ENCODE results near the gene GALNT2. TPM values are rescaled to one million over a fixed set of nuclear protein-coding genes. Genes with fewer than 3 reads are reported as not detected.

The GALNT2 gene
- total RNA-seq, 1 experiment from 2014 or later, result 152 TPM

GRCh38 chr1:230171356-230172015, 104.4 kb downstream of the GALNT2 start:
- no TSS peak for BruUV-seq (replicated peaks)
- no peaks in the 10 kb centered on the region for H3K4me1 ChIP-seq (ENCODE audit: control insufficient read depth, insufficient read depth, low read length)
- H3K4me3 ChIP-seq (ENCODE audit: low read depth in 2 of 2, low read length in 2 of 2), result no peak overlapping the region
- ChIA-PET POLR2A (no interaction called here), CTCF (no interaction called here)
- DNase-seq (ENCODE audit: low read depth, low spot score) (no peak), ATAC-seq (no peak)
- TF ChIP-seq CTCF (IDR thresholded peaks at IDR 0.05) (no peak), POLR2AphosphoS5 (IDR thresholded peaks at IDR 0.05; ENCODE audit: low read depth, low read length) (no peak), SIN3A (IDR thresholded peaks at IDR 0.05; ENCODE audit: borderline replicate concordance, insufficient read depth, low read depth, low read length) (no peak), REST (IDR thresholded peaks at IDR 0.05; ENCODE audit: insufficient read depth in 1 of 2, low read depth in 2 of 2, low read length in 1 of 2) (no peak), TCF7L2 (IDR thresholded peaks at IDR 0.05; ENCODE audit: low read depth, low read length) (no peak)
- H3K27ac ChIP-seq (ENCODE audit: low read length), result no peak overlapping the region
- in situ Hi-C loops (cut with HindIII; ENCODE audit: low pct_unique_long_range_greater_than_20kb, low sequenced_read_pairs), result no loop called here
- H3K9me3 ChIP-seq (ENCODE audit: control insufficient read depth, insufficient read depth, low read depth, low read length), result no peaks in the 10 kb centered on the region
- no peaks in the 10 kb centered on the region for H3K27me3 ChIP-seq (ENCODE audit: control insufficient read depth, insufficient read depth, low read length)
- no peaks in the 10 kb centered on the region for H3K36me3 ChIP-seq (ENCODE audit: control insufficient read depth, insufficient read depth, low read length)
- intact Hi-C loops (cut with micrococcal nuclease; ENCODE audit: unreplicated experiment), result no loop called here

- POLR2A ChIA-PET, result no interaction called here
- ATAC-seq, result no peak
Observed at GRCh38 chr1:230172016-230172537, 105.0 kb downstream of the GALNT2 start.

More at GRCh38 chr1:230172016-230172537, 105.0 kb downstream of the GALNT2 start:
- CTCF ChIA-PET, result no interaction called here
- intact Hi-C loops (cut with micrococcal nuclease; ENCODE audit: unreplicated experiment) (no loop called here), in situ Hi-C loops (cut with HindIII; ENCODE audit: low pct_unique_long_range_greater_than_20kb, low sequenced_read_pairs) (no loop called here)
- Histone ChIP-seq H3K4me3 (ENCODE audit: low read depth in 2 of 2, low read length in 2 of 2) (no peak overlapping the region), H3K9me3 (ENCODE audit: control insufficient read depth, insufficient read depth, low read depth, low read length) (no peaks in the 10 kb centered on the region), H3K4me1 (ENCODE audit: control insufficient read depth, insufficient read depth, low read length) (no peaks in the 10 kb centered on the region), H3K27ac (ENCODE audit: low read length) (no peak overlapping the region), H3K27me3 (ENCODE audit: control insufficient read depth, insufficient read depth, low read length) (no peaks in the 10 kb centered on the region), H3K36me3 (ENCODE audit: control insufficient read depth, insufficient read depth, low read length) (no peaks in the 10 kb centered on the region)
- TF ChIP-seq CTCF (IDR thresholded peaks at IDR 0.05), result no peak
- BruUV-seq (replicated peaks), result no TSS peak
- DNase-seq (ENCODE audit: low read depth, low spot score), result no peak
